BJ (cell line): ENCODE results near the gene DSEL. TPM values are rescaled to one million over a fixed set of nuclear protein-coding genes. Genes with fewer than 3 reads are reported as not detected.
A peak's percentile ranks its signal among the peaks of the same experiment; 100 is the strongest.

Experiments used
- CTCF ChIA-PET: fragments of 350-600 bp; formaldehyde crosslinking; extraction: SDS; loops from one replicate; lab custom pipeline; 2021; ENCODE audit warnings: antibody characterized with exemption, inconsistent platforms; lab: Yijun Ruan, JAX
- POLR2A ChIA-PET: fragments of 300-600 bp; sonication (Branson Sonifier 250); formaldehyde crosslinking; extraction: SDS; loops from one replicate; lab custom pipeline; 2021; ENCODE audit warnings: antibody characterized with exemption; lab: Charles Lee
- DNase-seq: peaks from one replicate; pipeline ENCODE4 v3.0.0-alpha.2; 2011; ENCODE audit warnings: low read depth
- H3K27me3 ChIP-seq: 2 replicates; pipeline ENCODE4 v1.6.0; 2011; ENCODE audit warnings: low read length; ENCODE audit not compliant: control insufficient read depth, insufficient read depth
- H3K36me3 ChIP-seq: 2 replicates; pipeline ENCODE4 v1.5.1; 2011; ENCODE audit warnings: low read length; ENCODE audit not compliant: control insufficient read depth, insufficient read depth
- H3K4me3 ChIP-seq: 2 replicates; pipeline ENCODE4 v1.5.1; 2011; ENCODE audit warnings: low read depth, mild to moderate bottlenecking, control low read depth, low read length
- CTCF ChIP-seq: IDR thresholded peaks from 2 replicates; pipeline ENCODE4 v1.5.1; 2011; ENCODE audit warnings: low read depth, mild to moderate bottlenecking, control low read depth, inconsistent platforms, low read length, moderate library complexity; ENCODE audit not compliant: insufficient read depth
- polyA plus RNA-seq: library from polyadenylated mRNA; depleted of rRNA; stranded (reverse); fragments of >200 nt; gene quantifications from 2 replicates; pipeline ENCODE4 v1.2.3, GENCODE V29; 2011

The DSEL gene
- polyA plus RNA-seq, 1 experiment = 19.9 TPM

GRCh38 chr18:67476585-67476984 lies 39.9 kb downstream of the DSEL start:
- no peak overlapping the region for H3K4me3 ChIP-seq
- no peaks in the 10 kb centered on the region for H3K36me3 ChIP-seq
- DNase-seq = peak; percentile 10
- no peak for TF ChIP-seq CTCF
- ChIA-PET CTCF (no interaction called here), POLR2A (no interaction called here)
- no peaks in the 10 kb centered on the region for H3K27me3 ChIP-seq

GRCh38 chr18:67475673-67476072 lies 40.8 kb downstream of the DSEL start:
- ChIA-PET CTCF (no interaction called here), POLR2A (no interaction called here)
- DNase-seq = no peak
- H3K36me3 ChIP-seq = no peaks in the 10 kb centered on the region
- H3K4me3 ChIP-seq = no peak overlapping the region
- no peaks in the 10 kb centered on the region for H3K27me3 ChIP-seq
- no peak for TF ChIP-seq CTCF

- TF ChIP-seq CTCF = no peak
- no peak overlapping the region for H3K4me3 ChIP-seq
- no peaks in the 10 kb centered on the region for H3K36me3 ChIP-seq
- DNase-seq = no peak
- H3K27me3 ChIP-seq = no peaks in the 10 kb centered on the region
- CTCF ChIA-PET = no interaction called here
- POLR2A ChIA-PET = no interaction called here
Measured at GRCh38 chr18:67468038-67468437, 48.5 kb downstream of the DSEL start.

- ChIA-PET CTCF (no interaction called here), POLR2A (no interaction called here)
- DNase-seq = no peak
- Histone ChIP-seq H3K27me3 (no peaks in the 10 kb centered on the region), H3K4me3 (no peak overlapping the region), H3K36me3 (no peaks in the 10 kb centered on the region)
- TF ChIP-seq CTCF = no peak
Measured at GRCh38 chr18:67467188-67467587, 49.3 kb downstream of the DSEL start.

- POLR2A ChIA-PET = no interaction called here
- CTCF ChIA-PET = interaction anchor here (1.3 kb wide), 1 partner anchor 18 kb away, joined by 3 read pairs; no protein-coding TSS in a partner anchor
- TF ChIP-seq CTCF = no peak
Measured at GRCh38 chr18:67464499-67464898, 52.0 kb downstream of the DSEL start.

More at GRCh38 chr18:67464499-67464898, 52.0 kb downstream of the DSEL start:
- no peak overlapping the region for H3K4me3 ChIP-seq
- no peak for DNase-seq
- no peaks in the 10 kb centered on the region for H3K36me3 ChIP-seq
- H3K27me3 ChIP-seq = no peaks in the 10 kb centered on the region
